DND-41 (cell line): ENCODE results near the gene CFLAR.

Source experiments
- CTCF ChIP-seq: IDR thresholded peaks from 2 replicates; pipeline ENCODE4 v1.5.1; 2012; ENCODE audit warnings: borderline replicate concordance, low read length, moderate library complexity, mild to moderate bottlenecking; ENCODE audit not compliant: poor library complexity, severe bottlenecking; ENCODE audit errors: extremely low read depth
- EZH2 ChIP-seq: IDR thresholded peaks from 3 replicates; pipeline ENCODE4 v1.6.1; 2012; ENCODE audit warnings: borderline replicate concordance, low read depth, mild to moderate bottlenecking, moderate library complexity, low read length, inconsistent platforms; ENCODE audit not compliant: severe bottlenecking

- TF ChIP-seq EZH2 (no peak), CTCF (no peak)
Observed at GRCh38 chr2:201208563-201209252, 92.7 kb downstream of the CFLAR start.
